GM18511 (cell line): ENCODE results near the gene MFNG.
A peak's percentile ranks its signal among the peaks of the same experiment; 100 is the strongest.

Source experiments
- ATAC-seq: cut with Tn5 transposase; IDR thresholded peaks from one replicate; pipeline ENCODE4 v1.9.1; 2021; ENCODE audit warnings: mild to moderate bottlenecking, moderate library complexity; ENCODE audit not compliant: unreplicated experiment

The MFNG gene

DNA sequence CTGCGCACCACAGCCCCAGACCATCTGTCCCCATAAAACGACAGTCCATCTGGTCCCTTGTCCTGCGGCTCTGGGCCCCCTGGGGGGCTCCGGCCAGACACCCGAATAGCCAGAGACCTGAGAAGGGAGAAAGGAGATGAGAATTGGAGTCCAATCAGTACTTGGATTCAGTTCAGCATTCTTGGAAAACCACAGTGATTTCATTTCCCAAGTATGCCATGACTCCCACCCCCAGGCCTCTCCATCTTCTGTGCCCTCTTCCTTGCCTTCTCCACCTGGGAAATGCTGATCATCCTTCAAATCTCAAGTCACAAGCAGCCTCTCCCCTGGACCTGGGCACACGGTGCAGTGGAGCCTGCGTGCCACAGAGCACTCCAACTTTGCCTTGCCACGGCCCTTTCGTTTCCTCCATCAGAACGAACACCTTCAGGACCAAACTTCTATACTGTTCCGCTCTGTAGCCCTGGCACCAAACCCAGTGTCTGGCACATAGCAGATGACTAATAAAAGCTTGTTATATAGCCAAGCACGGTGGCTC is 10.9 kb upstream of the MFNG start:
- ATAC-seq: no peak

DNA sequence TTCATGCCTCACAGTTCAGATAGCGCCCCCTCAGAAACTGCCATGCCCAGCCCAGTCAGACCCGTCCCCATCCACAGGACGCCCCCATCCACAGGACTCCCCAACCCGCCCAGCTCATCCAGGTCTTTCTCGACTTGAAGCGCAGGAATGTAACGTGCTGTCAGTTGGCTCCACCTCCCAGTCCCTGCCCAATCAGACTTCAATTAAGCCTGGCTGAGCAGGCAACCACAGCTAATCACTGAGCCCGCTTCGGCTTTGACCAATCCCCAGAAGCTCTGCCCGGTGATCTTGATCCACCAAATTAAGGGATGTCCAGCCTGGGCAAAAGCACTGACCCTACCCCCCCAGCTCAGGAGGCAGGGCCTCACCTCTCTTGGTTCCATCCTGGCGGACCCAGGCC is 10.5 kb upstream of the MFNG start:
- ATAC-seq: no peak

DNA sequence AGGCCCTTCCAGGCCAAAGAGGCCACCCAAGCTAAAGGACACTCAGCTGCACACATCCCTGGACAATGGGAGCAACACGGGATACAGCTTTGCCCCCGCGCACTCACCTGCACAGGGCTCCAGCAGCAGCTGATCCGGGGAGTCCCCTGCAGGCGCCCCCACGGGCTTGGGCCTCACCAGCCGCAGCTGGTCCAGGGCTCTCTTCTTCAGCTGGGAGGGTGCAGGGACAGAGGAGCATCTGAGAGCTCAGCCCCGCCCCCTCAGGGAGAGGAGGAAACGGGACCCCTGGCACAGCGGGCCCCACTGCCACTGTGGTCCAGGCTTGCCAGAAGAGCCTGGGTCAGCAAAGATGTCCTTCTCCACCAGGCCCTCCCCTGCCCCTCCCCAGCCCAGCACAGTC is 7.8 kb upstream of the MFNG start:
- no peak for ATAC-seq

- no peak for ATAC-seq
Observed at GRCh38 chr22:37492428-37493344, 6.5 kb upstream of the MFNG start.

GRCh38 chr22:37491559-37492427 is 5.6 kb upstream of the MFNG start:
- no peak for ATAC-seq

- ATAC-seq: no peak
Observed at GRCh38 chr22:37491106-37491505, 4.9 kb upstream of the MFNG start.

DNA sequence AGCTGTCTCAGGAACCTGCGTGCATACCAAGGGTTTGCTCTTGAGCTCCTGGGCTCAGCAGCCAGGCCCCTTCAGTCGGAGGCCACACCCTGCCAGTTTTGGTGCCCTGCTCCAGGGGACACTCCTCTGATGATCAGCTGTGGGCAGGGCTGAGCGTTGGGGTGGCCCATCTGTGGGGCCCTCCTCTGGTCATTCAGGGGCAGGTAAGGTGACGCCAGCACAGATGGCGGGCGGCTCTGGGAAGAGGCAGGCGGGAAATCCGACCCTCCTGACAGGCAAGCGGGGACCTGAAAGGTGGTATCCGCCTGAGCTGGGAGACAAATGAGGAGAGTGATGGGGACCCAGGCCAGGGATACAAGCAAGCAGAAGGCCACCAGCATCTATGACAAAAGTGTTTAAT is 3.8 kb upstream of the MFNG start:
- ATAC-seq: no peak

DNA sequence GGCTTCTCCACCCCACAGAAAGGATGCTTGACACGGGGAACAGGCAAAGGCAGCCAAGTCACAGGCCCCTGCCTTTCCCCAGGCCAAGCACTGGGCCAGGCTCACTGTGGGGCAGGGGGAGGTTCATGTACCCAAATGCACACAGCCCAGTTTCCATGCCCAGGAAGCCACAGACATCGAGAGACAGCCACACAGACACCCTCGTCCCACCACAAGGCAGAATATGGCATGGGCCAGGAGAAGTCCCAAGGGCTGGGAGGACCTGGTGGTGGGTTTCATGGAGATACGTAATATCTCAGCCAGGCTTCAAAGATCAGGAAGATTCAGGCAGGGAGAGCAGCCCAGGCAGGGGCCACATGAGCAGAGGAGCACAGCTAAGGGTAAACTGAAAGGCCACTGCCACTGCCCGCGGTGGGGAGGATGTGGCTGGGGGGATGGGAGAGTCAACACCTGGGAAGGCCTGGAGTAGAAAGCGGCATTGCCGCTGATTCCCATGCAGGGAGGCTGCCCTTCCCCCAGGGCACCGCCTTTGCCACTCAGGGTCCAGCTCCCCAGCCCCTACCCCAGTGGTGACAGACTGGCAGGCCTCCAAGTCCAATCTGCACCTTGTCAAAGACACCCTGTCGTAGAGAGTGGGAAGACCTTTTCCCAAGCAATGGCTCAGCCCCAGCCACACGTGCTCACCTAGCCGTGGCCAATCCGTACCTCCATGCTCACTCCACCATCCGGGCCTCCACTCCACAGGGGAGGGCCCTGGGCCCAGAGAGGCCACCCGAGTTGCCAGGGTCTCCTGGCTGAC is 2.4 kb upstream of the MFNG start:
- no peak for ATAC-seq

DNA sequence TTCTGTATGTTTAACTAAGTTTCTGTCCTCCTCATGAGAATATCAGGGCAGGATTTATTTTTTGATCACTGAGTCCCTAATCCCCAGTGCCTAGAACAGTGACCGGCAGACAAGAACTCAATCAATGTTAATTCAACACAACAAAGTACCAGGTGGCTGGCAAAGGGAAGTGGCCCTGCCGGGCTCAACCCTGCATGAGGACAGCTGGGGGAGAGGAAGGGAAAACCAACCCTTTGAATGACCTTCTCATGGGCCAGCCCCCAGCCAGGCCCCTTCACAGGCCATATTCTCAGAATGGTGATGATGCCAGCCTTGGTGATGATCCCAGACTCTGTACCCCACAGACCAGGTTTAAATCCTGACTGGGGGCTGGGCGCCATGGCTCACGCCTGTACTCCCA is 1.4 kb upstream of the MFNG start:
- no peak for ATAC-seq

GRCh38 chr22:37487129-37487528 is 945 bp upstream of the MFNG start:
- ATAC-seq: no peak

GRCh38 chr22:37485395-37486223 is 575 bp downstream of the MFNG start:
- peak; percentile 24 for ATAC-seq

- ATAC-seq: peak; percentile 49
Observed at GRCh38 chr22:37484480-37485394, 1.4 kb downstream of the MFNG start.

GRCh38 chr22:37483050-37483449 is 3.1 kb downstream of the MFNG start:
- ATAC-seq: no peak

DNA sequence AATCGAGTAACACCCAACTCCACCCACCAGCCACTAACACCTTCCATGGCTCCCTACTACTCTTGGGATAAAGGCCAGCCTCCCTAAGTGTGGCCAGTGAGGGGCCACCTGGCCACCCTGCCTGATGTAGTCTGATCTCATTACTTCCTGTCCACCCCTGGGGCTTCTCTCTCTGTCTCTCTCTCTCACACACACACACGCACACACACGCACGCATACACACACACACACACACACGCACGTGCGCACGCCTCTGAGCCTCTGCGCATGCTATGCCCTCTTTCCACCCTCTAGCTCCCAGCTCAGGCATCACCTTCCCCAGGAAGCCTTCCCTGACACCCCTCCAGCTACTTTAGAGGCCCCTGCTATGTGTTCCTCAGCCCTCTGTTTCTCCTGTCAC is 3.9 kb downstream of the MFNG start:
- no peak for ATAC-seq

GRCh38 chr22:37481347-37481907 is 4.8 kb downstream of the MFNG start:
- no peak for ATAC-seq

DNA sequence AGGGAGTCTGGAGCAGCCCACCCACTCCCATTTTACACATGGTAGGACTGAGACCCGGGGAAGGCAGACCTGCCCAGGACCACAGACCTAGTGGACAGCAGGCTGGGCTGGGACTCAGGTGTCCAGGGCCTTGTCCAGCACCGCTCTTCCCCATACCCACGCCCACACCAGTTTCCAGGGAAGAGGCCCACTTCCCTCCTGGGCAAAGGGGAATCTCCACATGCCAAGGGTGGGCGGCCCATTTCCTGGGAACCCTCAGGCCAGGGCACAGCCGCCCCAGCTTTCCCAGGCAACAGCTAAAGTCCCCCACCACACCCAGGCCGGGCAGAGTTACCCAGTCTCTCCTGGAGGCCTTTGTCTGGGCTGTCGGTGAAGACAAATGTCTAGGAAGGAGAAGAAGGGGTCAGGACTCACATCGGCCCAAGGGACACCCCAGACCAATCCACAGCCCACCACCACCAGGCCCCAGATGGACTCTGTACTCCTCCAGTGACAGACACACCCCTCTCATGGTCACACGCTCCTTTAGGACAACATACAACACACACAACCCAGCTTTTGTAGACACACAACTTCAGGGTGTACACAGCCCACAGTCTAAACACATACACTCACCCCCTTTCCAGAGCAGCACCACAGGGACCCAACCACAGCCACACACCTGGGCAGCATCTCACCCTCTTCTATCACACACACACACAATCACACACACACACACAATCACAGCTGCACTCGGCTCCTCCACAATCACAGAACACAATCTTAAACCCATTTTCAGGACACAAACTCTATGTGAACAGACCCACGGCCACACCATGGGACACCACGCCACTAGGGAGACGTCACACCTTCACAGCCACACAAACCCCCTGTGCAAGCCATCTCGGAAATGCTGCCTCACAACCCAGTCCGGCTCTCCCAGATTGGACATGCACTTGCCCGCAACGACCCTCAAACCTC is 5.5 kb downstream of the MFNG start:
- ATAC-seq: no peak

- no peak for ATAC-seq
Observed at GRCh38 chr22:37479196-37479595, 7.0 kb downstream of the MFNG start.
